ENCODE measurements around the gene TNFRSF6B. TPM values are rescaled to one million over a fixed set of nuclear protein-coding genes. Genes with fewer than 3 reads are reported as not detected.

Gene TNFRSF6B
- total and polyA plus RNA-seq, 2 donors from 2014 or later, result 2.4 to 64.5 TPM

DNA sequence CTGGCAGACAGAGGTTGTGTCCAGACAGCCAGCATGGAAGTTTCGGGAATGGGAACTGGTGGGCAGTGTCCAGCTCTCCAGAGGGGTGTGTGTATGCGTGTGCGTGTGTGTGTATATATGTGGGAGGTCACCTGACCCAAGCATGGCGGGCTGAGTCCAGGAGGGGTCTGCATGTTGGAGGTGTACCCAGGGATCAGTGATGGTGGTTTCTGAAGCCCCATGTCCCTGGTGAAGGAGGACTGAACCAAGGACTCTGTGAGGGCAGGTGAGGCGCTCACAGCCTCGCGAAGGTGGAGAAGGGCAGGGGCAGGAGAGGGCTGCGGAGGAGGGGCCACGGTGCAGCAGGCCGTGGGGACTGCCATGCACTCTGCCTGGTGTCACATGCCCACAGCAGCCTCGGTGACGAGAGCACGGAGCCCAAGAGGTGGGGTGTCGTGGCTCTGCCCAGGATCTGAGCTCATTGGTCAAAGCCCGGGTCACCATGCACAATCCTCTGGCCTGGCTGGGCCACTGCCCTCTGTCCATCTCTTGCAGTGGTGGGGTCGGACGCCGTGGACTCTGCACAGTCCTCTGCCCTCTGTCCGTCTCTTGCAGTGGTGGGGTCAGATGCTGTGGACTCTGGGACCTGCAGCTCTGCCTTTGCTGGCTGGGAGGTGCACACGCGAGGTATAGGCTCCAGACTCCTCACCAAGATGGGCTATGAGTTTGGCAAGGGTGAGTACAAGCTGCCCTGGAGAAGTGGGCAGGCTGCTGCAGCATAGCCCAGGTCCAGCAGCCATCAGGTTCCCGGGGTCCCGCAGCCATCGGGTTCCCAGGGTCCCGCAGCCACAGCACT, 37.9 kb downstream of the TNFRSF6B start:
- Histone ChIP-seq H3K9ac (ENCODE audit: low read length in 3 of 3) (no peak overlapping the region), H3K27ac (ENCODE audit: low read depth in 2 of 2, low read length in 2 of 2) (no peak overlapping the region), H3K27me3 (ENCODE audit: control insufficient read depth, insufficient read depth, low read length) (no peaks in the 10 kb centered on the region), H3K4me1 (ENCODE audit: control insufficient read depth in 2 of 3, insufficient read depth in 2 of 3, low read depth in 1 of 3, low read length in 3 of 3) (peaks cover 0 to 13% (median 0%) of the 10 kb centered on the region in 3 donors), H3K4me3 (ENCODE audit: low read length in 3 of 3) (peak overlapping the region in 1 of 3 donors; percentile 64), H3K9me3 (ENCODE audit: control insufficient read depth in 2 of 3, insufficient read depth in 1 of 3, low read length in 3 of 3) (no peaks in the 10 kb centered on the region), H3K36me3 (ENCODE audit: control insufficient read depth in 2 of 3, insufficient read depth in 3 of 3, low read length in 3 of 3) (peaks cover 4 to 8% (median 6%) of the 10 kb centered on the region in 3 donors)
- intact Hi-C loops (cut with DNase I), result no loop called here
- FAIRE-seq (no peak), DNase-seq (no peak)
- TF ChIP-seq CTCF (IDR thresholded peaks at IDR 0.05; ENCODE audit: borderline replicate concordance, extremely low read depth, insufficient read depth), result no peak

GRCh38 chr20:63734946-63735858, 38.8 kb downstream of the TNFRSF6B start:
- Histone ChIP-seq H3K4me1 (ENCODE audit: control insufficient read depth in 2 of 3, insufficient read depth in 2 of 3, low read depth in 1 of 3, low read length in 3 of 3) (peaks cover 0 to 13% (median 0%) of the 10 kb centered on the region in 3 donors), H3K36me3 (ENCODE audit: control insufficient read depth in 2 of 3, insufficient read depth in 3 of 3, low read length in 3 of 3) (peaks cover 4 to 8% (median 6%) of the 10 kb centered on the region in 3 donors), H3K9ac (ENCODE audit: low read length in 3 of 3) (no peak overlapping the region), H3K27me3 (ENCODE audit: control insufficient read depth, insufficient read depth, low read length) (no peaks in the 10 kb centered on the region), H3K9me3 (ENCODE audit: control insufficient read depth in 2 of 3, insufficient read depth in 1 of 3, low read length in 3 of 3) (no peaks in the 10 kb centered on the region), H3K27ac (ENCODE audit: low read depth in 2 of 2, low read length in 2 of 2) (no peak overlapping the region), H3K4me3 (ENCODE audit: low read length in 3 of 3) (peak overlapping the region in 1 of 3 donors; percentile 64)
- FAIRE-seq (no peak), DNase-seq (peak in 2 of 5 donors; percentile 55 to 78)
- intact Hi-C loops (cut with DNase I), result no loop called here
- TF ChIP-seq CTCF (IDR thresholded peaks at IDR 0.05; ENCODE audit: borderline replicate concordance, extremely low read depth, insufficient read depth), result no peak

- Histone ChIP-seq H3K27me3 (ENCODE audit: control insufficient read depth, insufficient read depth, low read length) (no peaks in the 10 kb centered on the region), H3K27ac (ENCODE audit: low read depth in 2 of 2, low read length in 2 of 2) (peak within 1 kb of the TSS in 1 of 2 donors; percentile 1), H3K36me3 (ENCODE audit: control insufficient read depth in 2 of 3, insufficient read depth in 3 of 3, low read length in 3 of 3) (peaks cover 4 to 8% (median 6%) of the 10 kb centered on the region in 3 donors), H3K9ac (ENCODE audit: low read length in 3 of 3) (peak within 1 kb of the TSS in 1 of 3 donors; percentile 46), H3K4me3 (ENCODE audit: low read length in 3 of 3) (peak within 1 kb of the TSS in 2 of 3 donors; percentile 36 to 64), H3K9me3 (ENCODE audit: control insufficient read depth in 2 of 3, insufficient read depth in 1 of 3, low read length in 3 of 3) (no peaks in the 10 kb centered on the region), H3K4me1 (ENCODE audit: control insufficient read depth in 2 of 3, insufficient read depth in 2 of 3, low read depth in 1 of 3, low read length in 3 of 3) (peaks cover 0 to 14% (median 0%) of the 10 kb centered on the region in 3 donors)
- FAIRE-seq (no peak), DNase-seq (peak in 2 of 5 donors; percentile 48 to 82)
- intact Hi-C loops (cut with DNase I), result no loop called here
- no peak for TF ChIP-seq CTCF (IDR thresholded peaks at IDR 0.05; ENCODE audit: borderline replicate concordance, extremely low read depth, insufficient read depth)
Observed at GRCh38 chr20:63735859-63736718, 39.6 kb downstream of the TNFRSF6B start, which contains the start of gene LIME1. Gene LIME1, plus strand, starts transcription at chr20:63736664. Its CDS starts 886 bp downstream, at chr20:63737550.
